ENCODE measurements around the gene BMPR1A.
"Not testable (repeated sequence)": the region's sequence is repeated elsewhere in the genome, so short reads cannot be mapped to it uniquely, and the experiment has no call there.

BMPR1A gene

GRCh38 chr10:86969421-86970041 is 213.1 kb downstream of the BMPR1A start:
- DNase-seq (ENCODE audit: low read depth): no peak

- no peak for DNase-seq (ENCODE audit: low read depth)
Measured at GRCh38 chr10:86970162-86970981, 214.0 kb downstream of the BMPR1A start.

DNA sequence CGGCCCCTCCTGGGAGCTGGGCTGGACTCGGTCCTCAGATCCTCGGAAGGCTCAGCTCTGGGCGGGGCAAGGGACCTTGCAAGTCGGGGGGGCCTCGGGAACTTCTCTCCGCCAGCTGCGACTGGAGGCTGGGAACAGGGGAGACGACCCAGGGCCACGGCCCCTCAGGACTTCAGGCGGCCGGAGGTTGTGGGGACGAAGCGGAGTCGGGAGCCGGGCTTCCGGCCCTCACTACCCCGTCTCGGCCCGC is 214.5 kb downstream of the BMPR1A start:
- DNase-seq (ENCODE audit: low read depth): no peak

- DNase-seq (ENCODE audit: low read depth): peak; percentile 59
Measured at GRCh38 chr10:86971232-86971991, 215.0 kb downstream of the BMPR1A start.

- no peak for DNase-seq (ENCODE audit: low read depth)
Measured at GRCh38 chr10:86972613-86973380, 216.4 kb downstream of the BMPR1A start.

DNA sequence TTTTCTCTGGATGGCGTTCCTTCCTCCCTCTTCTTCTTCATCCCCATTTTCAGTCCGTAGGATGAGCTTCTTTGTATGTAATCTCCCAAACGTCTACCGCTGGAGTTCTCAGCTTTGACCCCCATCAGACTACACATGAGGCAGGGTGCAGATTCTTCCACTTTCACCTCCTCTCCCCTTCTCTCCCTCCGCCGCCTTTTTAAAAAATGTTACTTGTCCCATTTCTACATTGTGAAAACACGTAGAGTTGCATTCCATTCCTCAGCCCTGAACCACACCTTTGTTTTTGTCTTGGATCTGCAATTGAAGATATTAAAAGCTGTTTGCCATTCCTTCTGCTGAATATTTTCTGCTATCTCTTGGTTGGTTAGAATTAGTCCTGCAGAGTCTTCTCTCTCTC is 218.1 kb downstream of the BMPR1A start:
- DNase-seq (ENCODE audit: low read depth): no peak

DNA sequence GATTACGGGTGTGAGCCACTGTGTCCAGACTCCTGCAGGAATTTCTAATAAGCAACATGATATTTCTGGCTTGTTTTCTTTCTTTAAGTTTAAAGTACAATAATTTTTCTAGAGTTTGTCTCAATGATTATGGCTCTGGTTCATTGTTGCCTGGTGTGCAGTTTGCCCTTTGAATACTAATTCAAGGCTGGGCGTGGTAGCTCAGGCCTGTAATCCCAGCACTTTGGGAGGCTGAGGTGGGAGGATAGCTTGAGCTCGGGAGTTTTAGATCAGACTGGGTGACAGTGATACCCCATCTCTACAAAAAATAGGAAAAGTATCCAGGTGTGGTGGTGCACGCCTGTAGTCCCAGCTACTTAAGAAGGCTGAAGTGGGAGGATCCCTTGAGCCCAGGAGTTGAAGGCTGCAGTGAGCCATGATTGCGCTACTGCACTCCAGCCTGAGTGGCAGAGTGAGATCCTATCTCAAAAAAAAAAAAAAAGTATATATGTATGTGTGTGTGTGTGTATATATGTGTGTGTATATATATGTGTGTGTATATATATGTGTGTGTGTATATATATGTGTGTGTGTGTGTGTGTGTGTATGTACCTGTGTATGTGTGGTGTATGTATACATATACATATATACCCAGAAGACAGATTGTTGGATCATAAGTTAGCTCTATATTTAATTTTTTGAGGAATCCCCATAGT is 220.1 kb downstream of the BMPR1A start:
- no peak for DNase-seq (ENCODE audit: low read depth)

GRCh38 chr10:86978457-86978856 is 222.0 kb downstream of the BMPR1A start:
- DNase-seq (ENCODE audit: low read depth): not testable (repeated sequence)

DNA sequence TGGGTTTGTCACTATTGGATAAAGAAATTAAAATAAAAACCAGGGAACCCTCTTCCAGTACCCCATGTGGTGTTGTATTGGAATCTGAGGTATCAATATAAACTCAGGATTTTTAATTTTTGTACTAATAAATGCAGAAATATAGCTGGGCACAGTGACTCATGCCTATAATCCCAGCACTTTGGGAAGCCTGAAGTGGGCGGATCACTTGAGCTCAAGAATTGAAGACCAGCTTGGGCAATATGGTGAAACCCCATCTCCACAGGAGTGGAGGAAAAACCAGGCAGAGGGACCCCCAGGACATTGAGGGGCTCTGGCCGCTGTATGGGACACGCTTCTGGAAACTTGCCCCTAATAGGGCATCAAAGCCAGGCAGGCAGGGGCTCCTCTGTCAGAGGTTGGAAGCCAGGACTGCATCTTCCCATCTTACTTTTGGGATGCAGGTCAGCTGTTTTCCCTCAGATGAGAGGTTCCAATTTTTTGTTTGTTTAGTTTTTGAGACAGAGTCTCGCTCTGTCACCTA is 222.9 kb downstream of the BMPR1A start:
- DNase-seq (ENCODE audit: low read depth): no peak

DNA sequence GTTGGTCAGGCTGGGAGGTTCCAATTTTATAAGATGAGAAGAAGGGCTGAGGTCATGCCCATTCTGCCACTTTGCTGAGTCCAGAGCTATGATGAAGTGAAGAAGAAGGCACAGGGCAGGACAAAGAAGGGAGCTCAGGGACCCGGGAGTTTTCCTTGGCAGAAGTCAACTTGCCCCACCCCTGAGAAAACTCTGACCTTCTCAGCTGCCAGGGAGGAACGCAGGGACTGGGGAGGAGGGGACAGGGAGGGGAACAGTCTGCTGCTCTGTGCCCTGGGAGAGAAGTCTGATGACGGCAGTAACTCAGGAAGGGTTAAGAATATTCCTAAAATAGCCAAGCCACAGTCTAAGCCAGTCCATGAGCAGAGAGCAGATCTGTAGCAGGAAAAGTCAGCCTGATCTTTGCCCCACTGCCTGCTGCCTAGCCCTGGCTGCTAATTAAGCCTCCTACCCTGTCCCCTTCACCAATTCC is 223.6 kb downstream of the BMPR1A start:
- no peak for DNase-seq (ENCODE audit: low read depth)

DNA sequence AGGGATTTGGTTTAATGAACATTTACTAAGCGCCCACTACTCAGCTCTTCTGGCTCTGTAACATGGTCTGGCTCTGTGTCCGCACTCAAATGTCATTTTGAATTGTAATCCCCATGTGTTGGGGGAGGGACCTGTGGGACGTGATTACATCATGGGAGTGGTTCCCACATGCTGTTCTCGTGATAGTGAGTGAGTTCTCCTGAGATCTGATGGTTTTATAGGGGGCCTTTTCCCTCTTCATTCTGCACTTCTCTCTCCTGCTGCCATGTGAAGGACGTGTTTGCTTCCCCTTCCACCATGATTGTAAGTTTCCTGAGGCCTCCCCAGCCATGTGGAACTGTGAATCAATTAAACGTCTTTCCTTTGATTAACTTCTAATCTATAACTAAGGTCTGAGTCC is 224.6 kb downstream of the BMPR1A start:
- not testable (repeated sequence) for DNase-seq (ENCODE audit: low read depth)

DNA sequence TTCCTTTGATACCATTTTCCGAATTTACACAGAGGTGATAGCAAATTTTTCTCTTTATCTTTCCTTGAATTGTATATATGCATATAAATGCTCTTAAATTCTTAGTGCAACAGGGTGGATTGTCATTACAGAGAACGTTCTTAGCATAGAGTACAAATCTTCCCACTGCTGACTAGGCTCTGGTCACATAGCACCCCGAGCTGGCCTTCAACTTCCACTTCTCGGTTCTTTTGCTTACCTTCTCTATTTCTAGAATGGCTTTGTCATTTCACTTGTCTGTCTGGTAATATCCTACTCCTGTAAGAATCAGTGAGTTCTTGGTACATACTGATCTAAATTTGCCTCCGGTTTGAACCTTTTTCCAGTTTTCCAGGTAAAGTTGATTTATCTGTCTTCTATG is 225.3 kb downstream of the BMPR1A start:
- DNase-seq (ENCODE audit: low read depth): no peak

Measured in HS-5 (cell line).